Astrocyte (in vitro differentiated cells and primary cell): ENCODE results near the gene ARHGEF37. TPM values are rescaled to one million over a fixed set of nuclear protein-coding genes. Genes with fewer than 3 reads are reported as not detected.

Source experiments
- DNase-seq: peaks from one replicate; pipeline ENCODE4 v3.0.0-alpha.2; 2010; ENCODE audit warnings: low read depth
- FAIRE-seq: peaks from 2 replicates; lab custom pipeline; 2011; peaks lifted over from hg19 to GRCh38; lab: Jason Lieb, UNC
- H2AFZ ChIP-seq: 2 replicates; pipeline ENCODE4 v1.6.0; 2012; ENCODE audit warnings: low read depth, low read length, inconsistent platforms
- H3K27ac ChIP-seq: 2 replicates; pipeline ENCODE4 v1.5.1; 2011; ENCODE audit warnings: low read depth, low read length, inconsistent platforms
- H3K27me3 ChIP-seq: 2 replicates; pipeline ENCODE4 v1.6.0; 2011; ENCODE audit warnings: low read length, inconsistent platforms; ENCODE audit not compliant: insufficient read depth
- H3K36me3 ChIP-seq: 2 replicates; pipeline ENCODE4 v1.5.1; 2011; ENCODE audit warnings: low read length, inconsistent platforms; ENCODE audit not compliant: insufficient read depth
- H3K4me1 ChIP-seq: 2 replicates; pipeline ENCODE4 v1.5.1; 2011; ENCODE audit warnings: low read length, inconsistent platforms; ENCODE audit not compliant: insufficient read depth
- H3K4me2 ChIP-seq: 2 replicates; pipeline ENCODE4 v1.6.0; 2012; ENCODE audit warnings: low read length, inconsistent platforms
- H3K4me3 ChIP-seq: 2 replicates; pipeline ENCODE4 v1.5.1; 2011; ENCODE audit warnings: low read depth, mild to moderate bottlenecking, low read length, inconsistent platforms; ENCODE audit not compliant: insufficient read depth
- H3K79me2 ChIP-seq: 2 replicates; pipeline ENCODE4 v1.6.0; 2012; ENCODE audit warnings: mild to moderate bottlenecking, low read length, inconsistent platforms; ENCODE audit not compliant: insufficient read depth
- H3K9ac ChIP-seq: 2 replicates; pipeline ENCODE4 v1.6.0; 2012; ENCODE audit warnings: mild to moderate bottlenecking, low read length, inconsistent platforms
- H3K9me3 ChIP-seq: 2 replicates; pipeline ENCODE4 v1.5.1; 2012; ENCODE audit warnings: low read depth, mild to moderate bottlenecking, low read length, inconsistent platforms; ENCODE audit not compliant: insufficient read depth
- H4K20me1 ChIP-seq: 2 replicates; pipeline ENCODE4 v1.6.0; 2012; ENCODE audit warnings: low read length, inconsistent platforms; ENCODE audit not compliant: insufficient read depth
- H3K27ac Mint-ChIP-seq: one replicate; pipeline ENCODE4 v1.8.0; 2021; ENCODE audit warnings: mild to moderate bottlenecking, mixed read lengths; ENCODE audit not compliant: unreplicated experiment
- H3K27me3 Mint-ChIP-seq: one replicate; pipeline ENCODE4 v1.8.0; 2021; ENCODE audit warnings: low read depth, mixed read lengths; ENCODE audit not compliant: unreplicated experiment
- H3K36me3 Mint-ChIP-seq: one replicate; pipeline ENCODE4 v1.8.0; 2021; ENCODE audit warnings: low read depth, mixed read lengths; ENCODE audit not compliant: unreplicated experiment
- H3K4me1 Mint-ChIP-seq: one replicate; pipeline ENCODE4 v1.8.0; 2021; ENCODE audit warnings: low read depth, mixed read lengths; ENCODE audit not compliant: unreplicated experiment
- H3K4me3 Mint-ChIP-seq: one replicate; pipeline ENCODE4 v1.8.0; 2021; ENCODE audit warnings: mild to moderate bottlenecking, moderate library complexity, mixed read lengths; ENCODE audit not compliant: unreplicated experiment
- H3K9me3 Mint-ChIP-seq: one replicate; pipeline ENCODE4 v1.8.0; 2021; ENCODE audit warnings: mild to moderate bottlenecking, mixed read lengths; ENCODE audit not compliant: unreplicated experiment
- CTCF ChIP-seq: IDR thresholded peaks from 2 replicates; pipeline ENCODE4 v1.5.1; 2011; ENCODE audit warnings: low read depth, mild to moderate bottlenecking, inconsistent platforms, low read length, moderate library complexity; ENCODE audit not compliant: insufficient read depth
- EZH2 ChIP-seq: IDR thresholded peaks from 2 replicates; pipeline ENCODE4 v1.6.1; 2012; ENCODE audit warnings: mild to moderate bottlenecking, low read length, inconsistent platforms; ENCODE audit not compliant: insufficient read depth
- total RNA-seq: library from RNA; stranded (reverse); gene quantifications from 2 replicates; pipeline ENCODE4 v1.2.1, GENCODE V29; 2021

Gene ARHGEF37
- total RNA-seq, 1 donor from 2014 or later, result 2.3 TPM

- no peak overlapping the region for H3K9ac ChIP-seq
- no peak for TF ChIP-seq EZH2
- no peak for TF ChIP-seq CTCF
- peaks cover 22% of the 10 kb centered on the region for H3K4me1 ChIP-seq
- no peaks in the 10 kb centered on the region for H3K27me3 ChIP-seq
- FAIRE-seq (no peak), DNase-seq (no peak)
- Mint-ChIP-seq H3K4me3 (peak overlapping the region; percentile 69), H3K9me3 (no peaks in the 10 kb centered on the region), H3K27me3 (no peaks in the 10 kb centered on the region), H3K27ac (peak overlapping the region; percentile 67), H3K36me3 (peaks cover 22% of the 10 kb centered on the region), H3K4me1 (peaks cover 26% of the 10 kb centered on the region)
- H3K36me3 ChIP-seq, result peaks cover 30% of the 10 kb centered on the region
- H3K27ac ChIP-seq, result no peak overlapping the region
- peaks cover 90% of the 10 kb centered on the region for H4K20me1 ChIP-seq
- no peak overlapping the region for H3K4me3 ChIP-seq
- peak overlapping the region; percentile 30 for H3K4me2 ChIP-seq
- H3K79me2 ChIP-seq, result peaks cover 96% of the 10 kb centered on the region
- H2AFZ ChIP-seq, result no peak overlapping the region
- no peaks in the 10 kb centered on the region for H3K9me3 ChIP-seq
Observed at GRCh38 chr5:149543361-149544027, 37.8 kb upstream of the ARHGEF37 start.

- peaks cover 22% of the 10 kb centered on the region for H3K4me1 ChIP-seq
- no peaks in the 10 kb centered on the region for H3K9me3 ChIP-seq
- no peaks in the 10 kb centered on the region for H3K27me3 ChIP-seq
- no peak overlapping the region for H3K27ac Mint-ChIP-seq
- H3K36me3 ChIP-seq, result peaks cover 30% of the 10 kb centered on the region
- peaks cover 26% of the 10 kb centered on the region for H3K4me1 Mint-ChIP-seq
- peak overlapping the region; percentile 30 for H3K4me2 ChIP-seq
- H3K79me2 ChIP-seq, result peaks cover 97% of the 10 kb centered on the region
- DNase-seq (no peak), FAIRE-seq (no peak)
- no peak overlapping the region for H3K4me3 ChIP-seq
- H4K20me1 ChIP-seq, result peaks cover 92% of the 10 kb centered on the region
- no peak overlapping the region for H3K27ac ChIP-seq
- no peak for TF ChIP-seq EZH2
- TF ChIP-seq CTCF, result no peak
- no peak overlapping the region for H3K9ac ChIP-seq
- H3K36me3 Mint-ChIP-seq, result peaks cover 25% of the 10 kb centered on the region
- no peak overlapping the region for H2AFZ ChIP-seq
- H3K9me3 Mint-ChIP-seq, result no peaks in the 10 kb centered on the region
- H3K27me3 Mint-ChIP-seq, result no peaks in the 10 kb centered on the region
- H3K4me3 Mint-ChIP-seq, result no peak overlapping the region
Observed at GRCh38 chr5:149544028-149544420, 37.3 kb upstream of the ARHGEF37 start.

- no peaks in the 10 kb centered on the region for H3K9me3 ChIP-seq
- DNase-seq (no peak), FAIRE-seq (no peak)
- H4K20me1 ChIP-seq, result peaks cover 89% of the 10 kb centered on the region
- Mint-ChIP-seq H3K27ac (no peak overlapping the region), H3K4me3 (peak overlapping the region; percentile 40), H3K36me3 (peaks cover 34% of the 10 kb centered on the region), H3K4me1 (peaks cover 24% of the 10 kb centered on the region), H3K27me3 (no peaks in the 10 kb centered on the region), H3K9me3 (no peaks in the 10 kb centered on the region)
- no peak overlapping the region for H3K9ac ChIP-seq
- no peak overlapping the region for H3K4me2 ChIP-seq
- no peak overlapping the region for H2AFZ ChIP-seq
- peaks cover 97% of the 10 kb centered on the region for H3K79me2 ChIP-seq
- TF ChIP-seq CTCF (no peak), EZH2 (no peak)
- H3K27me3 ChIP-seq, result no peaks in the 10 kb centered on the region
- H3K27ac ChIP-seq, result no peak overlapping the region
- H3K36me3 ChIP-seq, result peaks cover 27% of the 10 kb centered on the region
- H3K4me1 ChIP-seq, result peaks cover 22% of the 10 kb centered on the region
- H3K4me3 ChIP-seq, result no peak overlapping the region
Observed at GRCh38 chr5:149545327-149545726, 36.0 kb upstream of the ARHGEF37 start.
